HG03025 (cell line): ENCODE data around the gene MUC20.

Experiments used
- ATAC-seq: cut with Tn5 transposase; IDR thresholded peaks from one replicate; pipeline ENCODE4 v1.9.1; 2021; ENCODE audit warnings: mild to moderate bottlenecking, moderate library complexity; ENCODE audit not compliant: unreplicated experiment, low FRiP score

Gene MUC20

GRCh38 chr3:195752546-195753331 is 32.0 kb downstream of the MUC20 start:
- no peak for ATAC-seq

- no peak for ATAC-seq
Observed at GRCh38 chr3:195753581-195753980, 32.8 kb downstream of the MUC20 start.

- no peak for ATAC-seq
Observed at GRCh38 chr3:195754141-195754540, 33.4 kb downstream of the MUC20 start.

GRCh38 chr3:195754906-195755305 is 34.1 kb downstream of the MUC20 start:
- ATAC-seq = no peak

GRCh38 chr3:195755391-195755790 is 34.6 kb downstream of the MUC20 start:
- ATAC-seq = no peak

- ATAC-seq = no peak
Observed at GRCh38 chr3:195755791-195756676, 35.3 kb downstream of the MUC20 start.

GRCh38 chr3:195757438-195757770 is 36.6 kb downstream of the MUC20 start:
- no peak for ATAC-seq

GRCh38 chr3:195757827-195758226 is 37.0 kb downstream of the MUC20 start:
- ATAC-seq = no peak

- ATAC-seq = no peak
Observed at GRCh38 chr3:195758721-195759353, 38.1 kb downstream of the MUC20 start.

GRCh38 chr3:195760345-195761122 is 39.8 kb downstream of the MUC20 start:
- no peak for ATAC-seq

GRCh38 chr3:195761123-195761566 is 40.4 kb downstream of the MUC20 start:
- ATAC-seq = no peak

GRCh38 chr3:195761567-195762248 is 40.9 kb downstream of the MUC20 start:
- ATAC-seq = no peak

- ATAC-seq = no peak
Observed at GRCh38 chr3:195762249-195762585, 41.4 kb downstream of the MUC20 start.

GRCh38 chr3:195762611-195763010 is 41.8 kb downstream of the MUC20 start:
- no peak for ATAC-seq

- no peak for ATAC-seq
Observed at GRCh38 chr3:195763076-195763830, 42.5 kb downstream of the MUC20 start.

GRCh38 chr3:195763843-195764825 is 43.4 kb downstream of the MUC20 start:
- ATAC-seq = no peak

- no peak for ATAC-seq
Observed at GRCh38 chr3:195764961-195765706, 44.4 kb downstream of the MUC20 start.
